Measurements from ENCODE around the gene PNPLA2.

DNA sequence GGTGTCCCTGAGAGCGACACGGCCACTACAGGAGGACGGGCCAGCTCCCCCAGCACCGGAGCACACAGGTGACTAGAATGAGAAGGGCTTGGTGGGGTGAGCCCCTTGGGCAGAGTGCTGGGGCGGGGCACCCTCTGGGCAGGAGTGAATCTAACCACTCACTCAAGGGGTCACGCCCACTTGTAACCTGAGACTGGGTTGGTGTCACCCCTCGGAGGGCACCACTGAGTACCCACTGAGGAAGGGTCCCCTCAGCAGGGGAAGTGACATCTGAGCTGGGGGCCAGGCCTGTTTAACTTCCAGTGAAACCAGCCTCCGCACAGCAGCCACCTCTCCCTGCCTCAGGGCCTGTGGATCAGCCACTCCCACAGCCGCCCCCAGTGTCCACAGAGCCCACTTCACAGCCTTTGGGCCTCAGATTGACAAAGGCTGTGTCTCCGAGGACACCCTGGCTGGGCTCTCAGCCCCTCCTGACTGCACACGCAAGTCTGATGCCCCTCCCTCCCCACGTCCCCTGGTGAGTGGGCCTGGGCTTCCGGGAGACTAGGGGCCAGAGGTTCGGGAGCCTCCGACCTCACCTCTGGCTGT is 47.0 kb upstream of the PNPLA2 start:
- TF ChIP-seq, protein P1, sequence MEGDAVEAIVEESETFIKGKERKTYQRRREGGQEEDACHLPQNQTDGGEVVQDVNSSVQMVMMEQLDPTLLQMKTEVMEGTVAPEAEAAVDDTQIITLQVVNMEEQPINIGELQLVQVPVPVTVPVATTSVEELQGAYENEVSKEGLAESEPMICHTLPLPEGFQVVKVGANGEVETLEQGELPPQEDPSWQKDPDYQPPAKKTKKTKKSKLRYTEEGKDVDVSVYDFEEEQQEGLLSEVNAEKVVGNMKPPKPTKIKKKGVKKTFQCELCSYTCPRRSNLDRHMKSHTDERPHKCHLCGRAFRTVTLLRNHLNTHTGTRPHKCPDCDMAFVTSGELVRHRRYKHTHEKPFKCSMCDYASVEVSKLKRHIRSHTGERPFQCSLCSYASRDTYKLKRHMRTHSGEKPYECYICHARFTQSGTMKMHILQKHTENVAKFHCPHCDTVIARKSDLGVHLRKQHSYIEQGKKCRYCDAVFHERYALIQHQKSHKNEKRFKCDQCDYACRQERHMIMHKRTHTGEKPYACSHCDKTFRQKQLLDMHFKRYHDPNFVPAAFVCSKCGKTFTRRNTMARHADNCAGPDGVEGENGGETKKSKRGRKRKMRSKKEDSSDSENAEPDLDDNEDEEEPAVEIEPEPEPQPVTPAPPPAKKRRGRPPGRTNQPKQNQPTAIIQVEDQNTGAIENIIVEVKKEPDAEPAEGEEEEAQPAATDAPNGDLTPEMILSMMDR (IDR thresholded peaks at IDR 0.05): no peak
- TF ChIP-seq POLR2A (IDR thresholded peaks at IDR 0.05) (no peak), EP300 (IDR thresholded peaks at IDR 0.05) (no peak), POLR2AphosphoS5 (IDR thresholded peaks at IDR 0.05) (no peak)

Measured in gastroesophageal sphincter (tissue), 3 donors.